Activated naive CD4-positive, alpha-beta T cell treated with anti-CD3 and anti-CD28 coated beads for 36 hours (primary cell): ENCODE measurements around the gene ANKRD2. TPM values are rescaled to one million over a fixed set of nuclear protein-coding genes. Genes with fewer than 3 reads are reported as not detected.

ENCODE experiments used
- CTCF ChIA-PET: fragments of 350-600 bp; sonication (Branson Sonifier 250); formaldehyde crosslinking; loops from one replicate; lab custom pipeline; 2021; ENCODE audit warnings: antibody characterized with exemption; lab: Charles Lee
- DNase-seq: peaks from one replicate; pipeline ENCODE4 v3.0.0-alpha.2; 2020
- H3K27ac Mint-ChIP-seq: one replicate; pipeline ENCODE4 v1.8.0; 2021; ENCODE audit warnings: mild to moderate bottlenecking, mixed read lengths
- H3K27me3 Mint-ChIP-seq: one replicate; pipeline ENCODE4 v1.8.0; 2021; ENCODE audit warnings: low read depth, mixed read lengths
- H3K36me3 Mint-ChIP-seq: one replicate; pipeline ENCODE4 v1.8.0; 2021; ENCODE audit warnings: low read depth, mixed read lengths
- H3K4me1 Mint-ChIP-seq: one replicate; pipeline ENCODE4 v1.8.0; 2021; ENCODE audit warnings: low read depth, mixed read lengths
- H3K4me3 Mint-ChIP-seq: one replicate; pipeline ENCODE4 v1.8.0; 2021; ENCODE audit warnings: mild to moderate bottlenecking, moderate library complexity, mixed read lengths
- H3K9me3 Mint-ChIP-seq: one replicate; pipeline ENCODE4 v1.8.0; 2021; ENCODE audit warnings: mixed read lengths
- intact Hi-C: fragments of 100-400 bp; cut with micrococcal nuclease; formaldehyde crosslinking; loops from one replicate; pipeline ENCODE4 v1.15.1; 2023
- total RNA-seq, 2 experiments: library from RNA; stranded (reverse); gene quantifications; one replicate each; pipeline ENCODE4 v1.2.3, GENCODE V29; 2021

ANKRD2 gene
- total RNA-seq, 2 experiments from 2014 or later: 0.26 TPM; not detected in 1

DNA sequence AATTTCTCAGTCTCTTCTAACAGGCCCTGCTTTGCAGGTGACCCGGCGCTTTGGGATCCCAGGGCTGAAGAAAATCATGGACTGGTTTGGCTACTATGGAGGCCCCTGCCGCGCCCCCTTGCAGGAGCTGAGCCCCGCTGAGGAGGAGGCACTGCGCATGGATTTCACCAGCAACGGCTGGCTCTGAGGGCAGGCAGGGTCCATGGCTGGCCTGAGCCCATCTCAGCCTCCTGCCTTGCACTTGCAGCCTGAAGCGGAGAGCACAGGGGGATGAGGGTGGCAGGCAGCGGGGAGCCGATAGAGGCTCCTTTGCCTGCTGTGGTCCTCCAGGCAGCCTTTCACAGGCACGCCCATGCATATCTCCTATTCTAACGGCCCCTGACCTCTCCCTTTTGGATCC lies 38.9 kb downstream of the ANKRD2 start:
- no peaks in the 10 kb centered on the region for H3K4me1 Mint-ChIP-seq
- H3K4me3 Mint-ChIP-seq: no peak overlapping the region
- no peak for DNase-seq
- intact Hi-C loops: no loop called here
- CTCF ChIA-PET: no interaction called here
- no peaks in the 10 kb centered on the region for H3K36me3 Mint-ChIP-seq
- no peak overlapping the region for H3K27ac Mint-ChIP-seq
- H3K27me3 Mint-ChIP-seq: no peaks in the 10 kb centered on the region
- H3K9me3 Mint-ChIP-seq: no peaks in the 10 kb centered on the region

DNA sequence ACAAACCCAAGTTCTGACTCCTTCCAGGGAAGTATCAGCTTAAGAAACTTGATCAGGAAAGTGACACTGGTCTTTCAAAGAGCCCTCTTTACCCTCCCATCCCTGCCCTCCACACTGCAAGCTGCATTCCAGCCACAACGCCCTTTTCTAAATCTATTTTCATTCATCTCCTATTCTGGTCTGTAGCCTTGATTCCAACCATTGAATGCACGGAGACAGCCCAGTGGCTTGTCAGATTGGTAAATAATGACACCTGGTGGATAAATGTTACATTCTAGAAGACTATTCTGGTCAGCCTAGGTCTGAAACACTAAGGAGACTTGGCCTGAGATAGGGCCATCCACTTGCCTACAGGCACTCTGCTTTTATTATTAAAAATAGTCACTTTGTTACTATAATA lies 39.8 kb downstream of the ANKRD2 start:
- Mint-ChIP-seq H3K27me3 (no peaks in the 10 kb centered on the region), H3K4me1 (no peaks in the 10 kb centered on the region)

DNA sequence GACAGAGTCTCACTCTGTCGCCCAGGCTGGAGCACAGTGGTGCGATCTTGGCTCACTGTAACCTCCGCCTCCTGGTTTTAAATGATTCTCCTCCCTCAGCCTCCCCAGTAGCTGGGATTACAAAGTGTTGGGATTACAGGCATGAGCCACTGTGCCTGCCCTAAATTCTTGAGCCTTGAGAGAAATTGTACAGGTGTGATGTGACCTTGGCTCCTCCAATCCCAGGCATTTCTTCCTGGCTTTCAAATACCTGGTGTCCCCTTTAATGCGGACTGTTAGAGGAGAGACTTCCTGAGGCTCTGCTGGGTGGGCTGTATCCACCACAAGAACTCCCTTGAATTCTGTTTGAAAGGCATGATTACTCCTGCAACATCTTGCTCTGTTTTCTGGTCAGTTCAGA lies 45.7 kb downstream of the ANKRD2 start:
- DNase-seq: no peak
- no peak overlapping the region for H3K4me3 Mint-ChIP-seq
- no peaks in the 10 kb centered on the region for H3K4me1 Mint-ChIP-seq
- H3K9me3 Mint-ChIP-seq: no peaks in the 10 kb centered on the region
- CTCF ChIA-PET: no interaction called here
- no peaks in the 10 kb centered on the region for H3K36me3 Mint-ChIP-seq
- H3K27me3 Mint-ChIP-seq: no peaks in the 10 kb centered on the region
- intact Hi-C loops: no loop called here
- no peak overlapping the region for H3K27ac Mint-ChIP-seq

More for the DNA sequence above, 39.8 kb downstream of the ANKRD2 start:
- Mint-ChIP-seq H3K9me3 (no peaks in the 10 kb centered on the region), H3K27ac (no peak overlapping the region), H3K36me3 (no peaks in the 10 kb centered on the region), H3K4me3 (no peak overlapping the region)
- intact Hi-C loops: loop anchor here (2.0 kb wide), 1 partner anchor 40 kb away; the partner anchor contains the start of gene ANKRD2
- DNase-seq: no peak
- CTCF ChIA-PET: interaction anchor here (1.3 to 1.6 kb wide), 2 partner anchors 41 to 139 kb away, joined by 3 to 8 read pairs; no protein-coding TSS in a partner anchor

DNA sequence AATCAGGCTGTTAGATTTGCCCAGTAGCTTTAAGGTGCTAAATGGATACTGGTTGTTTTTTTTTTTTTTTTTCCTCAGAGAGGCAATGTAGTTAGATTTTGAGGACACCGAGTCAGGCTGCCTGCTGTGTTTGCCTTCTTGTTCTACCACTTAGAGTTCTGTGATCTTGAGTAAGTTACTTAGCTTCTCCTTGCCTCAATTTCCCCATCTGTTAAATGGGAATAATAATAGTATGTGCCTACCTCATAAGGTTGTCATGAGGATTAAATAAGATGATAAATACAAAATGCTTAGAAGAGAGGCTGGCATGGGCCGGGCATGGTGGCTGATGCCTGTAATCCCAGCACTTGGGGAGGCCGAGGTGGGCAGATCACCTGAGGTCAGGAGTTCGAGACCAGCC lies 46.2 kb downstream of the ANKRD2 start:
- DNase-seq: no peak
- H3K4me3 Mint-ChIP-seq: no peak overlapping the region
- H3K36me3 Mint-ChIP-seq: no peaks in the 10 kb centered on the region
- CTCF ChIA-PET: no interaction called here
- intact Hi-C loops: no loop called here
- H3K27ac Mint-ChIP-seq: no peak overlapping the region
- no peaks in the 10 kb centered on the region for H3K9me3 Mint-ChIP-seq
- no peaks in the 10 kb centered on the region for H3K27me3 Mint-ChIP-seq
- H3K4me1 Mint-ChIP-seq: no peaks in the 10 kb centered on the region

DNA sequence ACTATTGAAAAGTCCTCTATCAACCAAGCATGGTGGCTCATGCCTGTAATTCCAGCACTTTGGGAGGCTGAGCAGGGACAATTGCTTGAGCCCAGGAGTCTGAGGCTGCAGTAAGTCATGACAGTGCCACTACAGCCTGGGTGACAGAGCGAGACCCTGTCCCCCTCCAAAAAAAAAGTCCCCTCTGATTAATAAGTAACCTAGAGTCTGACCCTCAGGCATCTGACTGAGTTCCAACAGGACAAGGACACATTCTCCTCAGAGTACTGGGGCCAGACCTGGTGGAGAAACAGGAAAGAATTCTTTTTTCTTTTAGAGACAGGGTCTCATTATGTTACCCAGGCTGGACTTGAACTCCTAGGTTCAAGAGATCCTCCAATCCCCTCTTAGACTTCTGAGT lies 50.7 kb downstream of the ANKRD2 start:
- intact Hi-C loops: no loop called here
- Mint-ChIP-seq H3K27ac (no peak overlapping the region), H3K27me3 (no peaks in the 10 kb centered on the region), H3K36me3 (no peaks in the 10 kb centered on the region), H3K4me1 (no peaks in the 10 kb centered on the region), H3K4me3 (no peak overlapping the region), H3K9me3 (no peaks in the 10 kb centered on the region)
- CTCF ChIA-PET: interaction anchor here (1.0 kb wide), 1 partner anchor 108 kb away, joined by 3 read pairs; no protein-coding TSS in a partner anchor
- no peak for DNase-seq

DNA sequence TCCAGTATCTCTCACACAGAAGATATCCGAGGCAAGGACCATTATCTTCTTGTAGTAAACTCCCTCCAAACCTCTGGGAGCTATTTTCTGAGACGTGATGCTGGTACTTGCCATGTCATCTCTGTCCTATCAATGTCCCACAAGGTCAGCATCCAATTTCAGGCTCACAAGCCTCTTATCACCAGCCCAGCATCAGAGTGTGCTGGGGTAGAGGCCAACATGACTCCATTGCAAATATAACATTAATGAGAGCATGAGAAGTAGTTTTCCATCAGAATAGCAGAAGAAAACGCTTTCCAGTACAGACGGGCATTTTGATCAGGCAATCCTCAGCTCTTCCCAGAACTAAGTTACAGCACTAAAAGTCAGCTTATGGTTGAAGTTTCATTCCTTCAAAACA lies 55.2 kb downstream of the ANKRD2 start:
- Mint-ChIP-seq H3K9me3 (no peaks in the 10 kb centered on the region), H3K4me1 (peaks cover 4% of the 10 kb centered on the region), H3K36me3 (no peaks in the 10 kb centered on the region), H3K4me3 (no peak overlapping the region), H3K27ac (no peak overlapping the region), H3K27me3 (no peaks in the 10 kb centered on the region)
- intact Hi-C loops: no loop called here
- no peak for DNase-seq
- CTCF ChIA-PET: interaction anchor here (0.7 kb wide), 1 partner anchor 13 kb away, joined by 3 read pairs; no protein-coding TSS in a partner anchor

DNA sequence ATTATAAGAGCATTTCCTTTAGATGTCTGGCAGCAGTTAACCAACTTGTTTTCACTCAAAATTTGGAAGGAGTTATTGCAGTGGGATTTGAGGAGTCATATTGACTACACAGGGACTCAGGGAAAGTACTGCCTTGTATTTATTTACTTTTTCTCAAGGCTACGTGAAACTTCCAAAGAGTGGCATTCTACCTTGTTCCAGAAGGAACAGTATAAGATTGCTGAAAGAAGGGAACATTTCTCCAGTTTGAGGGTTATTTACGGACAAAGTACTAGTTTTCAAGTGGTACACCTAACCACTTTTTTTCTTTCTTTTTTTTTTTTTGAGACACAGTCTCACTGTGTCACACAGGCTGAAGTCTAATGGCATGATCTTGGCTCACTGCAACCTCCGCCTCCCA lies 55.6 kb downstream of the ANKRD2 start:
- Mint-ChIP-seq H3K27me3 (no peaks in the 10 kb centered on the region), H3K27ac (no peak overlapping the region), H3K36me3 (peaks cover under 1% of the 10 kb centered on the region), H3K4me1 (peaks cover 7% of the 10 kb centered on the region), H3K9me3 (no peaks in the 10 kb centered on the region), H3K4me3 (no peak overlapping the region)
- CTCF ChIA-PET: interaction anchor here (0.7 kb wide), 1 partner anchor 13 kb away, joined by 3 read pairs; no protein-coding TSS in a partner anchor
- DNase-seq: no peak
- intact Hi-C loops: no loop called here

DNA sequence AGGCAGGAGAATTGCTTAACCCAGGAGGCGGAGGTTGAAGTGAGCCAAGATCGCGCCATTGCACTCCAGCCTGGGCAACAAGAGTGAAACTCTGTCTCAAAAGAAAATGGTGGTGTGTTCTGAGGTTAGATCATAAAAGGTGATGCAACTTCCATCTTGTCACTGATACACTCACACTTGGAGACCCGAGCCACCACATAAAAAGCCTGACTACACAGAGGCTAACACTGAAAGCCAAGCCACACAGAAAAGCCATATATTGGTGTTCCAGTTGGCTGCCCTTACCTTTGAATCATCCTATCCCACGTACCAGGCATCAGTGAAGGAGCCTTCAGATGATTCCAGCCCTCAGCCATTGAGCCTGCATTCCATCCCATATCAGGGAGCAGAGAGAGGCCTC lies 56.7 kb downstream of the ANKRD2 start:
- CTCF ChIA-PET: interaction anchor here (0.6 kb wide), 1 partner anchor 15 kb away, joined by 4 read pairs; no protein-coding TSS in a partner anchor
- DNase-seq: no peak
- intact Hi-C loops: no loop called here

DNA sequence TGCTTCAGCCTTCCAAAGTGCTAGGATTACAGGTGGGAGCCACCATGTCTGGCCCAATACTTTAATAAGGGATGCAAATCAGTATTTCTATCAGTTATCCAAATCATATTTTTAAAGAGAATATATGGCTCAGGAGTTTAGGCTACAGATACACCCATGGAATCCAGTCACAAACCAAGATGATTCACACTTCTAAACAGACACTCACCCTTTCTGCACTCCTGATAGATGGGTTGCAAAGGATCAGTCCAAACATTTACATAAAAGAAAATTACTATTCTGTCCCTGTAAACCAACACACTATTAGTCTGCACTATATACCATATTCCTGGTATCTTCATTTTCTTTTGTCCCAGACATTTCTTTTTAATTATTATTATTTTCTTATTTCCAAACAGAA lies 58.5 kb downstream of the ANKRD2 start:
- CTCF ChIA-PET: no interaction called here
- H3K36me3 Mint-ChIP-seq: peaks cover 2% of the 10 kb centered on the region
- DNase-seq: no peak
- H3K4me1 Mint-ChIP-seq: peaks cover 14% of the 10 kb centered on the region
- H3K9me3 Mint-ChIP-seq: no peaks in the 10 kb centered on the region
- no peaks in the 10 kb centered on the region for H3K27me3 Mint-ChIP-seq
- intact Hi-C loops: no loop called here
- no peak overlapping the region for H3K4me3 Mint-ChIP-seq
- no peak overlapping the region for H3K27ac Mint-ChIP-seq

More for the DNA sequence above, 56.7 kb downstream of the ANKRD2 start:
- Mint-ChIP-seq H3K27ac (no peak overlapping the region), H3K27me3 (no peaks in the 10 kb centered on the region), H3K4me1 (peaks cover 14% of the 10 kb centered on the region), H3K4me3 (no peak overlapping the region), H3K36me3 (peaks cover 2% of the 10 kb centered on the region), H3K9me3 (no peaks in the 10 kb centered on the region)

DNA sequence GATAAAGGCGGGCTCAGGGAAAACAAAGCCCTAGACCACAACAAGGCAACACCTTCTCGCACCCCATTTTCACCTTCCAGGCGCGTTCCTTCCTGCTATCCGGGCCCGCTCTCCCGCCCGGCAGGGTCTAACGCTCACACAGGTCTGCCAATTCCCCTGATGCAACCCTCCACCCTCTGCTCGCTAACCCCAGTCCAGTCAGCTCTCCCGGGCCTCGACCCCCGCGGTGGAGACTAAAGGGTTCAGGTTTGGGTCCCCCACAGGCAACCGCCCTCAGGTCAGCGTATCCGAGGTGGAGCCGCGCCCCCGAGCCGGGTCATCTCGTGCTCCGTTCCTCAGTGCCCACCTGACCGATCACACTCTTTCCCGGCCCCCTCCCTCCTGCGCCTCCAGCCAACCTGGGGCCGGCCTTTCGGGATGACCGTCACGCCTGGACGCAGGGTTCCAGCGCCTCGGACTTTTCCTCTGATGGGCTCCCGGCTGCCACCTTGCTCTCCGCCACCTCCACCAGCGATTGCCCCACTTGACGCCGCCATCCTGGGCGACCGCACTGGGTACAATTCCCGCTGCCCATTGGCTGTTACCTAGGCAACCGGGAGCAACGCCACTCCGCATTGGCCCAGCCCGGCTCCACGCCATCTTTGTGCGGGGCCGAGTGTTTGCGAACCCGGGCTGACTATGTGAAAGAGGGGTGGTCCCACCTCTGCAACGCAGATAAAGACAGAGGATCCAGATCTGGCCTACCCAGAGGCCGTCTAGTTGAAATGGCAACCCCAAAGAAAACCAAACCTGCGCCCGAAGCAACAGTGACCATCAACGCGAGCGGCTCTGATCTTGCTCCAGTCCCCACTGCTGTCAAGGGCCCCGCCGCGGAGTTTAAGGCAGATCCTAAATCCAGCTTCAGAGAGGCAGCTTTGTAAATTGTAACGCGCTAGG lies 60.6 kb downstream of the ANKRD2 start, which contains the start of gene MORN4:
TSS of gene MORN4 (minus strand) at position 552 of the 936 bp plus-strand sequence. CDS start 13,847 bp downstream, outside the sequence.
- Mint-ChIP-seq H3K4me1 (peaks cover 14% of the 10 kb centered on the region), H3K27ac (peak within 1 kb of the TSS; percentile 80), H3K27me3 (no peaks in the 10 kb centered on the region), H3K36me3 (peaks cover 2% of the 10 kb centered on the region), H3K9me3 (no peaks in the 10 kb centered on the region), H3K4me3 (peak within 1 kb of the TSS; percentile 99)
- CTCF ChIA-PET: interaction anchor here (0.6 to 1.3 kb wide), 2 partner anchors 9 to 191 kb away, joined by 3 read pairs; no protein-coding TSS in a partner anchor
- peak; percentile 95 for DNase-seq
- intact Hi-C loops: loop anchor here (1.0 to 2.0 kb wide), 2 partner anchors 16 to 104 kb away; partner anchors contain the start of gene ZFYVE27
